ENCODE results near the gene ADAM33. TPM values are rescaled to one million over a fixed set of nuclear protein-coding genes. Genes with fewer than 3 reads are reported as not detected.

ADAM33 gene
- polyA plus RNA-seq, 4 donors, result 6.5 to 10.5 (median 8.8) TPM

Other genes with a start within 250 kb of the ADAM33 start
- 10 to 100 TPM; 52.8 to 59.3 (median 55.1) TPM for gene ATRN, start 211.0 kb downstream of the ADAM33 start, polyA plus RNA-seq (ENCODE audit: insufficient read length in 4 of 4)
- gene GFRA4, start 18.6 kb downstream of the ADAM33 start, polyA plus RNA-seq (ENCODE audit: insufficient read length in 4 of 4), result under 1 TPM in 2 of 4 donors, not detected in 2; 0.13 to 0.20 TPM
- gene SIGLEC1, start 30.6 kb upstream of the ADAM33 start, polyA plus RNA-seq (ENCODE audit: insufficient read length in 4 of 4), result 1 to 10 TPM in 1 of 4 donors, under 1 TPM in 3; 0.51 to 1.3 (median 0.76) TPM
- gene HSPA12B, start 50.7 kb upstream of the ADAM33 start, polyA plus RNA-seq (ENCODE audit: insufficient read length in 4 of 4), result 10 to 100 TPM; 13.3 to 19.0 (median 14.6) TPM
- gene ADISSP, start 85.7 kb upstream of the ADAM33 start, polyA plus RNA-seq (ENCODE audit: insufficient read length in 4 of 4), result 10 to 100 TPM; 19.7 to 26.8 (median 24.1) TPM
- gene SPEF1, start 99.4 kb upstream of the ADAM33 start, polyA plus RNA-seq (ENCODE audit: insufficient read length in 4 of 4), result 1 to 10 TPM; 1.3 to 3.1 (median 1.7) TPM
- gene CENPB, start 104.7 kb upstream of the ADAM33 start, polyA plus RNA-seq (ENCODE audit: insufficient read length in 4 of 4), result 10 to 100 TPM; 37.3 to 52.2 (median 40.1) TPM
- 10 to 100 TPM; 33.7 to 43.1 (median 38.4) TPM for gene CDC25B, start 114.3 kb upstream of the ADAM33 start, polyA plus RNA-seq (ENCODE audit: insufficient read length in 4 of 4)
- 10 to 100 TPM in 2 of 4 donors, 1 to 10 TPM in 2; 8.5 to 11.3 (median 9.9) TPM for gene AP5S1, start 138.5 kb upstream of the ADAM33 start, polyA plus RNA-seq (ENCODE audit: insufficient read length in 4 of 4)
- 10 to 100 TPM; 24.7 to 29.8 (median 26.6) TPM for gene MAVS, start 164.8 kb upstream of the ADAM33 start, polyA plus RNA-seq (ENCODE audit: insufficient read length in 4 of 4)
- 10 to 100 TPM; 30.9 to 41.2 (median 33.8) TPM for gene PANK2, start 207.4 kb upstream of the ADAM33 start, polyA plus RNA-seq (ENCODE audit: insufficient read length in 4 of 4)

Data from right renal pelvis (tissue), 4 donors.